ENCODE measurements around the gene VPS52.

GRCh38 chr6:33252759-33253158, 18.9 kb downstream of the VPS52 start:
- TF ChIP-seq CTCF (IDR thresholded peaks at IDR 0.05), result no peak
- TF ChIP-seq EZH2 (IDR thresholded peaks at IDR 0.05), result no peak
- no peak for TF ChIP-seq EZH2phosphoT487 (IDR thresholded peaks at IDR 0.05)
